ENCODE measurements around the gene CCDC91. TPM values are rescaled to one million over a fixed set of nuclear protein-coding genes. Genes with fewer than 3 reads are reported as not detected.

CCDC91 gene
- polyA plus RNA-seq, 3 donors: 6.3 to 18.1 (median 15.6) TPM

- H3K9ac ChIP-seq (ENCODE audit: insufficient read depth, low read length, poor library complexity, severe bottlenecking): no peak overlapping the region
- TF ChIP-seq CTCF (IDR thresholded peaks at IDR 0.05): no peak
- intact Hi-C loops (cut with micrococcal nuclease): no loop called here
Measured at GRCh38 chr12:28552251-28552970, 362.2 kb downstream of the CCDC91 start.

GRCh38 chr12:28555748-28556147 is 365.5 kb downstream of the CCDC91 start:
- Mint-ChIP-seq H3K4me3 (no peak overlapping the region), H3K27me3 (ENCODE audit: low read depth in 3 of 3) (no peaks in the 10 kb centered on the region), H3K9me3 (peaks cover 0 to 3% (median 0%) of the 10 kb centered on the region in 7 donors), H3K27ac (no peak overlapping the region), H3K36me3 (peaks cover 4 to 5% of the 10 kb centered on the region in 2 donors), H3K4me1 (no peaks in the 10 kb centered on the region)
- H3K27ac ChIP-seq (ENCODE audit: low read depth in 1 of 2, low read length in 2 of 2): no peak overlapping the region
- no peak overlapping the region for H3K4me3 ChIP-seq (replicated peaks in 1 of 3; ENCODE audit: low read depth in 2 of 3, low read length in 3 of 3)
- H3K36me3 ChIP-seq (replicated peaks in 1 of 2; ENCODE audit: control insufficient read depth in 1 of 2, insufficient read depth in 2 of 2, low read length in 2 of 2): no peaks in the 10 kb centered on the region
- no peaks in the 10 kb centered on the region for H3K79me2 ChIP-seq (ENCODE audit: insufficient read depth, low read length)
- H3K9me3 ChIP-seq (replicated peaks in 1 of 2; ENCODE audit: control insufficient read depth in 1 of 2, insufficient read depth in 1 of 2, low read length in 2 of 2): no peaks in the 10 kb centered on the region
- TF ChIP-seq CTCF (IDR thresholded peaks at IDR 0.05): no peak
- no peak overlapping the region for H3K4me2 ChIP-seq (replicated peaks; ENCODE audit: extremely low read depth, low read length, poor library complexity, severe bottlenecking)
- no peak overlapping the region for H2AFZ ChIP-seq (ENCODE audit: insufficient read depth, low read depth, low read length, poor library complexity, severe bottlenecking)
- H3K4me1 ChIP-seq (ENCODE audit: control insufficient read depth in 1 of 2, insufficient read depth in 2 of 2, low read length in 2 of 2): no peaks in the 10 kb centered on the region
- intact Hi-C loops (cut with micrococcal nuclease): no loop called here
- WGBS (ENCODE audit: insufficient coverage): 100% methylated on average over 1 of the region's 4 CpGs
- H3K9ac ChIP-seq (ENCODE audit: insufficient read depth, low read length, poor library complexity, severe bottlenecking): no peak overlapping the region
- no peak for DNase-seq
- H4K20me1 ChIP-seq (ENCODE audit: insufficient read depth, low read length): no peaks in the 10 kb centered on the region
- H3K27me3 ChIP-seq (ENCODE audit: control insufficient read depth in 2 of 2, insufficient read depth in 2 of 2, low read length in 2 of 2): no peaks in the 10 kb centered on the region

More at GRCh38 chr12:28552251-28552970, 362.2 kb downstream of the CCDC91 start:
- no peaks in the 10 kb centered on the region for H3K4me1 ChIP-seq (ENCODE audit: control insufficient read depth in 1 of 2, insufficient read depth in 2 of 2, low read length in 2 of 2)
- H3K27me3 ChIP-seq (ENCODE audit: control insufficient read depth in 2 of 2, insufficient read depth in 2 of 2, low read length in 2 of 2): no peaks in the 10 kb centered on the region
- Mint-ChIP-seq H3K36me3 (peaks cover 0 to 5% of the 10 kb centered on the region in 2 donors), H3K4me3 (no peak overlapping the region), H3K4me1 (no peaks in the 10 kb centered on the region), H3K9me3 (no peaks in the 10 kb centered on the region), H3K27ac (no peak overlapping the region), H3K27me3 (ENCODE audit: low read depth in 3 of 3) (no peaks in the 10 kb centered on the region)
- H3K4me3 ChIP-seq (replicated peaks in 1 of 3; ENCODE audit: low read depth in 2 of 3, low read length in 3 of 3): no peak overlapping the region
- no peaks in the 10 kb centered on the region for H3K79me2 ChIP-seq (ENCODE audit: insufficient read depth, low read length)
- no peak for DNase-seq
- no peak overlapping the region for H3K27ac ChIP-seq (ENCODE audit: low read depth in 1 of 2, low read length in 2 of 2)
- no peak overlapping the region for H3K4me2 ChIP-seq (replicated peaks; ENCODE audit: extremely low read depth, low read length, poor library complexity, severe bottlenecking)
- WGBS (ENCODE audit: insufficient coverage): 100% methylated on average over 2 of the region's 4 CpGs
- H3K9me3 ChIP-seq (replicated peaks in 1 of 2; ENCODE audit: control insufficient read depth in 1 of 2, insufficient read depth in 1 of 2, low read length in 2 of 2): no peaks in the 10 kb centered on the region
- H3K36me3 ChIP-seq (replicated peaks in 1 of 2; ENCODE audit: control insufficient read depth in 1 of 2, insufficient read depth in 2 of 2, low read length in 2 of 2): no peaks in the 10 kb centered on the region
- no peaks in the 10 kb centered on the region for H4K20me1 ChIP-seq (ENCODE audit: insufficient read depth, low read length)
- H2AFZ ChIP-seq (ENCODE audit: insufficient read depth, low read depth, low read length, poor library complexity, severe bottlenecking): no peak overlapping the region

Measured in CD14-positive monocyte (primary cell).